Occipital lobe (tissue), 2 donors: Measurements from ENCODE around the gene ADAMTS19. TPM values are rescaled to one million over a fixed set of nuclear protein-coding genes. Genes with fewer than 3 reads are reported as not detected.
"Not testable (repeated sequence)": the region's sequence is repeated elsewhere in the genome, so short reads cannot be mapped to it uniquely, and the experiment has no call there.

Source experiments
- DNase-seq: peaks from one replicate; lab custom pipeline; 2025; lab: John Stamatoyannopoulos, UW
- total RNA-seq: library from RNA; depleted of rRNA; stranded (reverse); fragments of >200 nt; gene quantifications from one replicate; pipeline ENCODE4 v1.2.3, GENCODE V29; 2014

Gene ADAMTS19
- total RNA-seq, 1 donor from 2014 or later: 4.2 TPM

- DNase-seq: no peak
These were observed 16.7 kb downstream of the ADAMTS19 start for GRCh38 chr5:129476751-129477150.

- DNase-seq: no peak
These were observed 17.4 kb downstream of the ADAMTS19 start for GRCh38 chr5:129477532-129477931.

- DNase-seq: no peak
These were observed 21.1 kb downstream of the ADAMTS19 start for GRCh38 chr5:129481161-129481560.

GRCh38 chr5:129496421-129496820, 36.3 kb downstream of the ADAMTS19 start:
- DNase-seq: no peak

DNA sequence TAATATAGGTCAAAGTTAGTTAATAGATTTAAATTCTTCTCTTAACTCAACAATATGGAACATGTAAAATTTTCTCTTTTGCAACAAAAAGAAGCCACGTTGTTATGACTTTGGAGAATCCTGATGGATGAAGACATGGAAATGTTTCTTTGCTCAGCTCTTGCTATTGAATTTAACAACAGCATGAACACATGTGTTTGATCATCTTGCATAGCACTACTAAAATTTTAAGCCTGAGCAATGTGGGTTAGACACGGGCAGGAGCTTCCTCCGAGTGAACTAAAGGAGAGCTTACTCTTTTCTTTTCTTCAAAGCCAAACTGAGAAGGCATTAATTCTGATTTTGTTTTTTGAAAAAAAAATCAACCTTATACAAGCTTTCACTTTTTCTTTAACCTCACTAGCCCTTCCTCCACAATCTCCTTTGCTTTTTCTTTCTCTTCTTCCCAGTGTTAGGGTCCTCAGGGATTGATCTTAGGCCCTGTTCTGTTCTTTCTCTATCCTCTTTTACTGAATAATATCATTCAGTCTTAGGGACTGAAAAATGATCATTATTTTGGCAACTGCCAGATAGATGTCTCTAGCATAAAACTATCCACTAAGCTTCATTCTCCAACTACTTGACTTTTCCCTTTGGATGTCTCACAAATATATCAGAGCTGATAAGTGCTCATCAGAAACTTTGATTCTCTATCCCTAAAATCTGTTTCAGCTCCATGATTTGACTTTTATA, 36.9 kb downstream of the ADAMTS19 start:
- DNase-seq: no peak

DNA sequence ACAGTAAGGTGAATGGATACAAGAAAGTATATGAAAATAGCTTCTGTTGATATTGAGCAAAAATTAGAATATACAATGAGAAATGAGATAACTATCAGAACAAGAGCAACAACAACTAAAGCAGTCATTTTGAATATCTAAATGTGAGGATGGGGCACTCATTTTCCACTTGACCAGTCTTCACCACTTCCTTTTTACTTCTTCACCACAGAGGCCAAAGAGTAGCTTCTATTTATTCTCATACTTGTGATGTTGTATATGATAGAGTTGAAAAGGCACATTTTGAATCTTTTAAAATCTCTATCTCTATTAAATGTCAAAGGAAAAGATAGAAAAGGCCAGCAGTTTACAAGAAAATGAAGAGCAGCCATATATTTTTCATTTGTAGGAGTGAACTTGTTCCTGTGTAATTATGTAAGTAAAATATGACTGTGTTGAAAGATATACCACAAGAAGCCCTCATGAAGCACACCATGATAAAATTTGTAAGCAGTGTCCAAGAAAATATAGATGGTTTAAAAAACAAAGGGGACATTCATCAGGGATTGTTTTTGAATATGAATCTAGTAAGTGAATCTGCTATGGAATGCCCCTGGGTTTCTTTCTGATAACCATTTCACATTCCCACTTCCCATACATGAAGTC, 39.2 kb downstream of the ADAMTS19 start:
- no peak for DNase-seq

- DNase-seq: no peak
These were observed 40.0 kb downstream of the ADAMTS19 start for GRCh38 chr5:129500101-129500500.

GRCh38 chr5:129506086-129506485, 46.0 kb downstream of the ADAMTS19 start:
- DNase-seq: no peak

- DNase-seq: no peak
These were observed 46.9 kb downstream of the ADAMTS19 start for GRCh38 chr5:129506950-129507349.

- DNase-seq: no peak
These were observed 47.4 kb downstream of the ADAMTS19 start for GRCh38 chr5:129507527-129507926.

- no peak for DNase-seq
These were observed 48.5 kb downstream of the ADAMTS19 start for GRCh38 chr5:129508606-129509005.

GRCh38 chr5:129509363-129509975, 49.4 kb downstream of the ADAMTS19 start:
- no peak for DNase-seq

DNA sequence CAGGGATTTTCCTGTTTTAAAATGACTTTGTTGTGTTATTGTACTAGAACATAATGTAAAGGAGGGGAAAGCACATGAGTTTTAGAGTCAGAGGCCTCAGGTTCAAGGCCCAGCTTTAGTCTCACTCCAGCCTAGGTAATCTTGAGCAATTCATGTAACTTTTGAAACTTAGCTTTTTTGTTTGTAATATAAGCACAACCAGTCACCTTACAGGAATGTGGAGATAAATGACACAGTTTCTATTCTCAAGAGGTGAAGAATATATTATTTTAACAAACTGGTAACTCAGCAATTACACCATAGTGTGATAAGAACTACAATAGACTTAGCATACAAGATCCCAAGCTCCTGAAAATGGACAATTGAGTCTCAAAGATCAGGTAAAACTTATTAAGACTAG, 51.2 kb downstream of the ADAMTS19 start:
- DNase-seq: no peak

DNA sequence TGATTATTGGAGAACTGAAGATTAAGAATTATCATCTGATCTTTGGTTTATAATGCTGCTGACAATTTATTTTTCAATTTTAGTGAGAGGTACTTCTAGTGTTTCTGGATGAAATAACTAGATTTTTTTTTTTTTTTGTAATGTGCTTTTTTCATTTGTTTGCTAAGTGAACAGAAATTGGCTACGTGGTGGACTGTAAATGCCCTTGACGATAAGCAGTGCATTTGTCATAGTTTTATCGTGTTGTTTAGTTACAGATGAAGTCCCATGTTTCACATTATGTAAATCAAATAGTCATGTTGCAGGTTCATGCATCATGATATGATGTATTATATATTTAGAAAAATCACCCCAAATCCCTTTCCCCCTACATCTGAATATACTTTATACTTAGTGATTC, 81.0 kb downstream of the ADAMTS19 start:
- DNase-seq: no peak

- DNase-seq: no peak
These were observed 81.7 kb downstream of the ADAMTS19 start for GRCh38 chr5:129541648-129542251.

DNA sequence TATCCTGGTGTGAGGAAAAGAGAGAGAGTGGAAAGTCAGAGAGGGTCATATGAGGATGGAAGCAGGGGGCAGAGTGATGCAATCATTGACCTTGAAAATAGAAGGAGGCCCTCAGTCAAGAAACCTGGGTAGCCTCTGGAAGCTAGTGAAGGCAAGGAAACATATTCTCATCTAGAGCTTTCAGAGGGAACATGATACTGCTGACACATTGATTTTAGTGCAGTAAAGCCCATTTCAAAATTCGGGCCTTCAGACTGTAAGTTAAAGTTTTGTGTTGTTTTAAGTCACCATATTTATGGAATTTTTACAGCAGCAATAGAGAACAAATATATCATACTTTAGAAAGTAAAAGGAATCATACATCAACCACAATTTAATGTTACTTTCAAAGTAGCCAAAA, 87.0 kb downstream of the ADAMTS19 start:
- no peak for DNase-seq

- no peak for DNase-seq
These were observed 94.2 kb downstream of the ADAMTS19 start for GRCh38 chr5:129554134-129554904.

GRCh38 chr5:129563585-129563984, 103.5 kb downstream of the ADAMTS19 start:
- no peak for DNase-seq

GRCh38 chr5:129569295-129569694, 109.2 kb downstream of the ADAMTS19 start:
- DNase-seq: no peak

GRCh38 chr5:129572060-129572459, 112.0 kb downstream of the ADAMTS19 start:
- DNase-seq: no peak

- not testable (repeated sequence) for DNase-seq
These were observed 124.4 kb downstream of the ADAMTS19 start for GRCh38 chr5:129584496-129584895.
